GM21390 (cell line): ENCODE results near the gene PYROXD2.
A peak's percentile ranks its signal among the peaks of the same experiment; 100 is the strongest.

ENCODE experiments used
- ATAC-seq: cut with Tn5 transposase; IDR thresholded peaks from one replicate; pipeline ENCODE4 v1.9.1; 2021; ENCODE audit not compliant: unreplicated experiment

PYROXD2 gene

DNA sequence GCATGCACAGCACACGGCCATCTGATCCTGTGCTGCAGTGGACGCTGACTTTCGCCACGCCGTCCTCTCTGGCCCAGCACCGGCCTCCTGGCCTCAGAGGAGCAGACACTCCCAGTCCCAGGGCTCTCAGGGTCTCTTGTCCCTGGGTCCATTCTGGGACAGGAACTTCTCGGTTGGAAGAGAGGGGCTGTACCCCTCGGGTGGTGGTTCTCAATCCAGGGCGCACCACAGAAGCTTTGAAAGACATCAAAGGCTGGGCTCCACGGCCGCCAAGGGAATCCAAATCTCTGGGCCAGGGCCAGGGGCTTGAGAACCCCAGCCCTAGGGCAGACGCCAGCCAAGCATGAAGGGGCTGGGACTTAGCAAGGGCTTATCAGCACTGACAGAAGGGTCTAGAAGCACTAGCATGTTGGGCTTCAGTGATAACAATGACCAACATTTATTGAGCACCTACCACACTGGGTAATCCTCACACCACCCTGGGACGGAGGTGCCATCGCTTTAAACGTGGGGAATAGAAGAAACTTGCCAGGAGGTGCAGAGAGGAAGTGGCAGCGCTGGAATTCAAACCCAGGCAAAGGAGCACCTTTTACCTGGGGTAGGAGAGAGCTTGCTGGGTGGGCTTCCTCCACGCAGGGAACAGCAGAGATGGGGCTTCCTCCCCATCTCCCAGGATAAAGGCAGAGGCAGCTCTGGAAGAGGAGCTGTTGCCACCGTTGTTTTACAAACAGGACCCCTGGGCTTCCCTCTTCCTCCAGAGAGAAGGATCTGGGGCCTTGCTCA lies 1.8 kb upstream of the PYROXD2 start:
- ATAC-seq: no peak

- ATAC-seq: no peak
Measured at GRCh38 chr10:98415731-98416119, 743 bp upstream of the PYROXD2 start.

GRCh38 chr10:98414578-98414931 lies 427 bp downstream of the PYROXD2 start:
- no peak for ATAC-seq

DNA sequence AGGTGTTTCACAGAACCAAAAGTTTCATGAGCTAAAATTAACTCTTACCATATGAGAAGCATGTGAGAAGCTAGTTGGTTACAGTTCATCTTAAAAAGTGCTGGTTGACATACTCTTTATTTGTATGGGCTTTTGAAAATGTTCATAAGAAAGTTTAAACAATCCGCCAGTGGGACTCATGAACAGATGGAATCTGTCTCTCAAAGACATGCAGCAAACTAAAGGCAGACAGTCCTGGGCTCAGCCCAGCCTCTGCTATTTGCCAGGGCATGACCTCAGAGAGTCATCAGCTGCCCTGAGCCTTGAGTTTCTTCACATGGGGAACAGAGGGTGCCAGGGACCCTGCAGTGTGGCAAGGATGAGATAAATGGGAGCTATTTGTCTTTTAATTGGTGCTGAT lies 3.2 kb downstream of the PYROXD2 start:
- no peak for ATAC-seq

GRCh38 chr10:98411166-98411565 lies 3.8 kb downstream of the PYROXD2 start:
- ATAC-seq: no peak

DNA sequence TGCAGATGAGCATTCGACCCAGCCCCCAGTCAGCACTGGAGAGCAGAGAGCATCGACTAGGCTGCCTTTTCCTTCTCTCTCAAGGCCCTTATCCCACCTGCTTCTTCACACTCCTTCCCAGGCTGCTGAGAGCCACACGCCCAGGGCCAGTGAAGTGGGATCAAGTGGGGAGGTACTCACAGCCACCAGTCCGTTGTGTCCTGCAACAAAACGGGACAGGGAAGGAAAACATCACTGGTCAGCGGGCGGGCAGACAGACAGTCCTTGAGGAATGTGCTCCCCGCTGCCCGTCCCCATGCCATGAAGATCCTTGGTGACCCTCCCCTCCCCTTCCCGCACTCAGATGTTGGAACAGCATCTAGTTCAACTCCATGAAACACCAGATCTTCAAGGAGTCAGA lies 4.2 kb downstream of the PYROXD2 start:
- ATAC-seq: no peak

- ATAC-seq: no peak
Measured at GRCh38 chr10:98410135-98410743, 4.7 kb downstream of the PYROXD2 start.

- ATAC-seq: no peak
Measured at GRCh38 chr10:98408799-98409198, 6.2 kb downstream of the PYROXD2 start.

DNA sequence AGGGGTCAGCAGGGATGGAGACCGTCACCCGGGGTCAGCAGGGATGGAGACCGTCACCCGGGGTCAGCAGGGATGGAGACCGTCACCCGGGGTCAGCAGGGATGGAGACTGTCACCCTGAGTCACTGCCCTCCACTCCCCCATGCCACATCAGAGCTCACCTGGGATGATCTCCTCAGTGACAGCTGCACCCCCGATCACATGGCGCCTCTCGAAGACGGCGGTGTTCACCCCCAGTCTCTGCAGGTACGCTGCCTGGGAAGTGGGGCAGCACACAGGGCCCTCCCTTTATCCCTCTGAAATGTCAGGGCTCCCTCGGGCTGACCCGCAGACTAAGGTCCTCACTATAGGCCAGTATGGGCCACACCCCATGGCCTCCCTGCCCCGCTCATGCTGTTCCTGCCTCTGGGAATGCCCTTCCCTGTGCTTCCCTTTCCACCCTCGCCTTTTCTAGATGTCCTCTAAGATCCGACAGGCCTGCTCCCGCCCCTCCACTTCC lies 7.2 kb downstream of the PYROXD2 start:
- ATAC-seq: no peak

- no peak for ATAC-seq
Measured at GRCh38 chr10:98407017-98407743, 7.8 kb downstream of the PYROXD2 start.

DNA sequence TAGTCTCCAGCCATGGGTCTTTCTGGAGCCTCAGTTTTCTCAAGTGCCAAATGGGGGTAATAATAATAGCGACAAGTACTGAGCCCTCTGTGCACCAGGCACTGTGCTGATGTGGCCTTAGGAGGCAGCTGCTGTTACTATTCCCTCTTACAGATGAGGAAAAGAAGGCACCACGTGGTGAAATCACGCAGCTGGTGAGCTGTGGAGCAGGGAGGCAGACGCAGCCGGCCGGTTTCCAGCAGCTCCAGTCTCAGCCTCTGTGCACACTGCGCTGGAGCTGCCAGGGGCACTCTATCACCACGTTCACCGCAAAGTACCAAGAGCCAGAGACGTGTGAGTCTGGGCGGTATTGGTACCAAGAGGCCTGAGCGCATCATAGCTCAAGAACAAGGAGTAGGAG lies 9.6 kb downstream of the PYROXD2 start:
- no peak for ATAC-seq

- peak; percentile 60 for ATAC-seq
Measured at GRCh38 chr10:98404571-98405359, 10.2 kb downstream of the PYROXD2 start.

GRCh38 chr10:98403812-98404504 lies 11.0 kb downstream of the PYROXD2 start:
- ATAC-seq: no peak

DNA sequence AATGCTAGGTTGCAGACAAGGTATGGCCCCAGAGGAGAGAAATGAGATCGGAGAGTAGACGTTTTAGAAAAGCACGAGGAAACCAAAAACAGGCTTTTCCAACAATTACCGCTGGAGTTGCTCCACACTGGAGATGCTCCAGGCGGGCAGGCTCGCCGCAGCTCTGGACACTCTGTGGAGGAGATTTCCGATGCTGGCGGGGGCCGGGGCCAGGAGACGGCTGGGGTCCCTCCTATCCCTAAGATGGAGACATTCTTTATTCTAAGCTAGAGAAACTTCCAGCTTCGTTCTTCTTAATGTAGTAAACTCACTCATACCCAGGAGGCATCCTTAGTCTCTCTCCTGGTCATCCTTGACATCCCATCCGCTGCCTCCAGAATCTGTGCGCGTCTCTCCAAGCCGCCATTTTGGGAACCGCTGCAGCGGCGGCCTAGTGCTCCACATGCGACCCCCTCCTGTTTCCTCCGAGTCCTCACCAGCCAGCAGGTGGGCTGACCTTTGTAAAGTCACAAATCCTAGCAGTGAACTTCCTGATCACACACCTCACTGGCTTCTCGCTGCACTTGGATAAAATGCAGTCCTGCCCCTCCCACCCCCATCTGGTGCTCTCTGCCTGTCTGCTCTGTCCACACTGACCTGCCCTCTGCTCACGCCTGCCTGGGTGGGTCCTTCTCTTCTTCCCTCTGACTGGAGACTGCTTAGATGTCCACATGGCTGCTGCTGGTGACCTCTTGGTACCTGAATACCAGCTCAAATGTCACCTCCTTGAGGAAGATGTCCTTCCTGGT lies 11.9 kb downstream of the PYROXD2 start:
- no peak for ATAC-seq

- ATAC-seq: no peak
Measured at GRCh38 chr10:98402478-98402877, 12.5 kb downstream of the PYROXD2 start.

GRCh38 chr10:98400482-98400881 lies 14.5 kb downstream of the PYROXD2 start:
- no peak for ATAC-seq

DNA sequence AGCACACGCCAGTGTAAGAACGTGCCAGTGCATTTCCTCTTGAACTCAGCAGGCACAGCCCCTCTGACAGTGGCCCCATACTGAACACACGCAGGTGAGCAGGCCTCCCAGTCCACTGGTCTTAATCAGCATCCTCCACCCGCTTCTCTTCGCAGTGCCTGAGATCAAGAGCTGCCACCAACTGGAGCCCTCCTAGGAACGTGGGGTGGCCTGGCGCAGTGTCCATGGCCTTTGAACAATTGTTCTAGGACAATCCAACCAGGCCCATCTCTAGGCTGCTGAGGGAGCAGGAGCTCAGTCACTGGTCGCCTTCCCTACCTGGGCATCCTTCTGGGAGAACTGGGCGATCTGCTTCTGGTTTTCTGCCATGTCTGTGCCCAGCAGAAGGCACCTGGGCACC lies 15.2 kb downstream of the PYROXD2 start:
- no peak for ATAC-seq

- no peak for ATAC-seq
Measured at GRCh38 chr10:98397089-98397600, 17.8 kb downstream of the PYROXD2 start.
